Activated naive CD4-positive, alpha-beta T cell treated with anti-CD3 and anti-CD28 coated beads, Interleukin-2, amount 50 U/mL, for 72 hours (primary cell): Measurements from ENCODE around the gene IDE. TPM values are rescaled to one million over a fixed set of nuclear protein-coding genes. Genes with fewer than 3 reads are reported as not detected.
"Not testable (repeated sequence)": the region's sequence is repeated elsewhere in the genome, so short reads cannot be mapped to it uniquely, and the experiment has no call there.

Experiments
- ATAC-seq, 2 donors: fragments of 150-1000 bp; cut with Tn5 transposase; 2 replicates each; pipeline ENCODE4 v1.10.0; 2021; ENCODE audit warnings: mild to moderate bottlenecking in 2 of 2, moderate library complexity in 2 of 2
- DNase-seq, 2 donors: peaks; one replicate each; pipeline ENCODE4 v3.0.0; 2021 to 2022; ENCODE audit warnings: low spot score in 2 of 2
- H3K27ac Mint-ChIP-seq, 2 donors: one replicate each; pipeline ENCODE4 v1.8.0; 2022; ENCODE audit warnings: mild to moderate bottlenecking in 2 of 2, mixed read lengths in 2 of 2
- H3K36me3 Mint-ChIP-seq, 2 donors: one replicate each; pipeline ENCODE4 v1.8.0; 2022; ENCODE audit warnings: mixed read lengths in 2 of 2
- H3K9me3 Mint-ChIP-seq, 2 donors: one replicate each; pipeline ENCODE4 v1.8.0; 2022; ENCODE audit warnings: mixed read lengths in 2 of 2
- total RNA-seq, 2 donors: library from RNA; stranded (reverse); gene quantifications; one replicate each; pipeline ENCODE4 v1.2.3, GENCODE V29; 2022

IDE gene
- total RNA-seq, 2 donors from 2014 or later: 20.7 to 28.7 TPM

GRCh38 chr10:92572362-92573090 is 1.4 kb downstream of the IDE start:
- Mint-ChIP-seq H3K27ac (peak overlapping the region; percentile 5 to 81), H3K9me3 (no peaks in the 10 kb centered on the region), H3K36me3 (peaks cover 0 to 6% of the 10 kb centered on the region in 2 donors)
- no peak for ATAC-seq
- no peak for DNase-seq

GRCh38 chr10:92571649-92572048 is 2.2 kb downstream of the IDE start:
- DNase-seq (no peak), ATAC-seq (no peak)
- H3K9me3 Mint-ChIP-seq: no peaks in the 10 kb centered on the region
- peaks cover 0 to 6% of the 10 kb centered on the region in 2 donors for H3K36me3 Mint-ChIP-seq
- no peak overlapping the region for H3K27ac Mint-ChIP-seq

DNA sequence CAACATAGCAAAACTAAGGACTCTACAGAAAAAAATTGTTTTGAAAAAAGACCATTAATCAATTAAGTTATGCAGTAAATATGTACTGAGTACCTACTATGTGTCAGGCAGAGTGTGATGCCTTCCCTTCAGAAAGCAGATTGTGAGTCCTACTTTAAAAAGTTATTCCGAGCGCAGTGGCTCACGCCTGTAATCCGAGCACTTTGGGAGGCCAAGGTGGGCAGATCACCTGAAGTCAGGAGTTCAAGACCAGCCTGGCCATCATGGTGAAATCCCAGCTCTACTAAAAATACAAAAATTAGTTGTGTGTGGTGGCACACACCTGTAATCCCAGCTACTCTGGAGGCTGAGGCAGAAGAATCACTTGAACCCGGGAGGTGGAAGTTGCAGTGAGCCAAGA is 4.2 kb downstream of the IDE start:
- ATAC-seq, H3K9me3 Mint-ChIP-seq, H3K27ac Mint-ChIP-seq, DNase-seq: not testable (repeated sequence)
- peaks cover 6 to 14% of the 10 kb centered on the region in 2 donors for H3K36me3 Mint-ChIP-seq

GRCh38 chr10:92569071-92569470 is 4.8 kb downstream of the IDE start:
- no peaks in the 10 kb centered on the region for H3K9me3 Mint-ChIP-seq
- DNase-seq (no peak), ATAC-seq (no peak)
- H3K36me3 Mint-ChIP-seq: peaks cover 6 to 17% of the 10 kb centered on the region in 2 donors
- H3K27ac Mint-ChIP-seq: no peak overlapping the region

DNA sequence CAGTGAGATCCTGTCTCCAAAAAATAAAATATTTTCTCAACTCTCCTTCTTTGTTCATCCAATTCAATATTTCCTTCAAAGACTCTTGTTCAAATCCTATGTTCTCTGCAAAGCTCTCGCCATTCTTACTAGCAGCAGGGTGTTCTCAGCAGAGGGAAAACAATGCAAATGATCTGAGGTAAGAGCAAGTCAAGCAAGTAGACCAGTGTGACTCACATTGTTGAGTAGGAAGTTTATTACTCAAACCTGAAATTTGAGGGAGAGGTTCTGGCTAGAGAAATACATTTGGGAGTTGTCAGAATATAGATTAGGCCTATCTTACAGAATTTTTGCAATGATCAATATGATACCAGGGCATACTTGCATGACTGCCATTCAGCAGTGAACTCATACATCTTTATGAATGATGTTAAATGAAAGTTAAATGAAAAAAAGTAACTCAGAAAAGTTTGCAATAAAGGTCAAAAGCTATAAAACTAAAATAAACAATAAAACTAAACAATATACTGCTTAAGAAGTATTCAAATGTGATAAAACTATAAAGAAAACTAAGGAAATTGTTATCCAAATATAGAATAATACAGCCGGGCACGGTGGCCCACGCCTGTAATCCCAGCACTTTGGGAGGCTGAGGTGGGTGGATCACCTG is 5.8 kb downstream of the IDE start:
- ATAC-seq (peak; percentile 88), DNase-seq (no peak)
- Mint-ChIP-seq H3K27ac (no peak overlapping the region), H3K9me3 (no peaks in the 10 kb centered on the region), H3K36me3 (peaks cover 6 to 21% of the 10 kb centered on the region in 2 donors)

DNA sequence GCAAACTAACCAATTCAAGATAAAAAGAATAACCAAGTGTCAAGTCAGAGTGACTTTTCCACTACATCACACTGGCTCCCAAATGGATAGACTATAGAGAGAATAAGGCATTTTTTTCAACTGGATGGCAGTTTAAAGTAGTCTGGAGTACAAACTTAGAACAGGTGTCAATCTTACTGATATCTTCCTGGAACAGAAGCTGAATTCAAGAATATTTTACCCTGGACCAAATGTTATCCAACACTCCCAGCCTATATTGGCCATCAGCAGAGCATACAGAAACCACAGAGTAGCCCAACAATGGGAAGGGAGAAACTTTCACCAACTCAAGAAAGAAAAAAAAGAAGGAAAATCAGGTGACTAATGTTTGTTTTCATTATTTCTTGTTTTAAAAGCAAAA is 11.5 kb downstream of the IDE start:
- DNase-seq (no peak), ATAC-seq (no peak)
- Mint-ChIP-seq H3K27ac (no peak overlapping the region), H3K36me3 (peaks cover 31 to 50% of the 10 kb centered on the region in 2 donors), H3K9me3 (peaks cover 0 to 6% of the 10 kb centered on the region in 2 donors)

GRCh38 chr10:92559046-92559445 is 14.8 kb downstream of the IDE start:
- no peak for ATAC-seq
- peaks cover 0 to 6% of the 10 kb centered on the region in 2 donors for H3K9me3 Mint-ChIP-seq
- no peak overlapping the region for H3K27ac Mint-ChIP-seq

DNA sequence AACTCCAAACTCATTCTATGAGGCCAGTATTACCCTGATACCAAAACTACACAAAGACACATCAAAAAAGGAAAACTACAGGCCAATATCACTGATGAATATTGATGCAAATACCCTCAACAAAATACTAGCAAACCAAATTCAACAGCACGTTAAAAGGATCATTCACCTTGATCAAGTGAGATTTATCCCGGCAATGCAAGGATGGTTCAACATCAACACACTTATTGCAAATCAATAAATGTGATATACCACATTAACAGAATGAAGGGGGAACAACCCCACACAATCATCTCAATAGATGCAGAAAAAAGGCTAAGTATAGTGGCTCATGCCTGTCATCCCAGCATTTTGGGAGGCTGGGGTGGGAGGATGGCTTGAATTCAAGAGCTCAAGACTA is 19.9 kb downstream of the IDE start:
- no peak for ATAC-seq
- Mint-ChIP-seq H3K27ac (no peak overlapping the region), H3K36me3 (peaks cover 25 to 44% of the 10 kb centered on the region in 2 donors), H3K9me3 (peaks cover 7 to 10% of the 10 kb centered on the region in 2 donors)
- DNase-seq: no peak

More at GRCh38 chr10:92559046-92559445, 14.8 kb downstream of the IDE start:
- peaks cover 39 to 62% of the 10 kb centered on the region in 2 donors for H3K36me3 Mint-ChIP-seq
- no peak for DNase-seq

DNA sequence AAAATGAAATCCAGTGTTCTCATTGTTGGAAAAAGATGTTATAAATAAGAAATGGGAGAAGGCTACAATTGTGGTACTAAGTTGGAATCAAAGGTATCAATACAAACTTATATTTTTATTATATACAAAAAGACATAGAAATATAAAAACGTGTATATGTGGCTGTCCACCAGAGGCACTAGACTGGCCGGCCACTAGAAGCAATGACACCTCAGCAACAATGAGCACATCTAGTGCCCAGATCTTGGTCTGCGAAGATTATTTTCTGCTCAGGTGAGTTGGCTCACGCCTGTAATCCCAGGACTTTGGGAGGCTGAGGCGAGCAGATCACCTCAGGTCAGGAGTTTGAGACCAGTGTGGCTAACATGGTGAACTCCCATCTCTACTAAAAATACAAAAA is 21.6 kb downstream of the IDE start:
- H3K36me3 Mint-ChIP-seq: peaks cover 24 to 34% of the 10 kb centered on the region in 2 donors
- ATAC-seq: no peak

GRCh38 chr10:92550924-92551323 is 23.0 kb downstream of the IDE start:
- H3K9me3 Mint-ChIP-seq: peaks cover 7 to 9% of the 10 kb centered on the region in 2 donors
- DNase-seq (no peak), ATAC-seq (no peak)
- H3K36me3 Mint-ChIP-seq: peaks cover 24 to 29% of the 10 kb centered on the region in 2 donors
- H3K27ac Mint-ChIP-seq: no peak overlapping the region

More for the DNA sequence above, 21.6 kb downstream of the IDE start:
- DNase-seq: no peak
- peaks cover 7 to 9% of the 10 kb centered on the region in 2 donors for H3K9me3 Mint-ChIP-seq
- no peak overlapping the region for H3K27ac Mint-ChIP-seq

- Mint-ChIP-seq H3K27ac (no peak overlapping the region), H3K36me3 (no peaks in the 10 kb centered on the region), H3K9me3 (no peaks in the 10 kb centered on the region)
- ATAC-seq (no peak), DNase-seq (no peak)
These were observed 26.2 kb downstream of the IDE start for GRCh38 chr10:92547676-92548075.

DNA sequence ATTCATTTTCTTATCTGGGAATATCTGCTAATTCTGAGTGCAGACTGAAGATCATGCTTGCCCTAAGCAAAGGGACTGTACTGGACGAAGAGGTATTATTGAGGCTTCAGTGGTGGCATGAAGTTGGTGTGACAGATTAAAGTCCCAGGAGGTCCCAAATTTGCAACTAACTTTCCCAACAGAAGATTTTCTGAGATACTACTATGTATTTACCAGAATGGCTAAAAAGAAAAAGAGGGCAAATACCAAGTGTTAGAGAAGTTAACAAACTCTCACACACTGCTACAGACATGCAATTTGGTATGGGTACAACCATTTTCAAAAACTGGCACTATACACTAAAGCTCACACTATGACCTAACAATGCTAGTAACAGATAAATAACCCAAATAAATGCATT is 28.3 kb downstream of the IDE start:
- Mint-ChIP-seq H3K36me3 (no peaks in the 10 kb centered on the region), H3K27ac (no peak overlapping the region), H3K9me3 (no peaks in the 10 kb centered on the region)
- no peak for ATAC-seq
- DNase-seq: no peak

GRCh38 chr10:92544296-92544695 is 29.6 kb downstream of the IDE start:
- Mint-ChIP-seq H3K27ac (no peak overlapping the region), H3K9me3 (no peaks in the 10 kb centered on the region), H3K36me3 (no peaks in the 10 kb centered on the region)
- no peak for DNase-seq
- ATAC-seq: peak; percentile 46 to 64

- DNase-seq: no peak
- peak overlapping the region in 1 of 2 donors; percentile 23 for H3K27ac Mint-ChIP-seq
- no peak for ATAC-seq
- H3K9me3 Mint-ChIP-seq: no peaks in the 10 kb centered on the region
- H3K36me3 Mint-ChIP-seq: no peaks in the 10 kb centered on the region
These were observed 31.4 kb downstream of the IDE start for GRCh38 chr10:92542458-92542857.

- no peaks in the 10 kb centered on the region for H3K36me3 Mint-ChIP-seq
- DNase-seq (no peak), ATAC-seq (no peak)
- no peak overlapping the region for H3K27ac Mint-ChIP-seq
- no peaks in the 10 kb centered on the region for H3K9me3 Mint-ChIP-seq
These were observed 32.3 kb downstream of the IDE start for GRCh38 chr10:92541583-92541982.

- ATAC-seq (no peak), DNase-seq (no peak)
- Mint-ChIP-seq H3K27ac (no peak overlapping the region), H3K36me3 (no peaks in the 10 kb centered on the region), H3K9me3 (no peaks in the 10 kb centered on the region)
These were observed 35.5 kb downstream of the IDE start for GRCh38 chr10:92538231-92538958.

GRCh38 chr10:92530891-92531535 is 42.9 kb downstream of the IDE start:
- no peaks in the 10 kb centered on the region for H3K9me3 Mint-ChIP-seq
- H3K27ac Mint-ChIP-seq: no peak overlapping the region
- ATAC-seq (no peak), DNase-seq (no peak)
- H3K36me3 Mint-ChIP-seq: no peaks in the 10 kb centered on the region
